Posterior vena cava (tissue), 2 donors: ENCODE data around the gene SKA3. TPM values are rescaled to one million over a fixed set of nuclear protein-coding genes. Genes with fewer than 3 reads are reported as not detected.
"Not testable (repeated sequence)": the region's sequence is repeated elsewhere in the genome, so short reads cannot be mapped to it uniquely, and the experiment has no call there.

Source experiments
- DNase-seq: peaks from one replicate; pipeline ENCODE4 v3.0.0-alpha.2; 2020; ENCODE audit warnings: low spot score
- intact Hi-C, 2 donors: fragments of 100-400 bp; cut with DNase I; formaldehyde crosslinking; loops; one replicate each; pipeline versions ENCODE4 v1.14.1 to v1.14.2; 2022 to 2023
- total RNA-seq, 2 donors: library from RNA; stranded (reverse); fragmentation: NEBNext Ultra II Directional; extraction: Animal tissue kit (Norgen Biotek cat#: 25700); gene quantifications; one replicate each; pipeline ENCODE4 v1.2.1, GENCODE V29; 2021
- donor health status: DM: yes; HTN: yes; CAD: no.
- donor health status: DM: yes; HTN: yes; CAD: no.

Gene SKA3
- total RNA-seq, 2 donors from 2014 or later, result 0.86 to 1.7 TPM

DNA sequence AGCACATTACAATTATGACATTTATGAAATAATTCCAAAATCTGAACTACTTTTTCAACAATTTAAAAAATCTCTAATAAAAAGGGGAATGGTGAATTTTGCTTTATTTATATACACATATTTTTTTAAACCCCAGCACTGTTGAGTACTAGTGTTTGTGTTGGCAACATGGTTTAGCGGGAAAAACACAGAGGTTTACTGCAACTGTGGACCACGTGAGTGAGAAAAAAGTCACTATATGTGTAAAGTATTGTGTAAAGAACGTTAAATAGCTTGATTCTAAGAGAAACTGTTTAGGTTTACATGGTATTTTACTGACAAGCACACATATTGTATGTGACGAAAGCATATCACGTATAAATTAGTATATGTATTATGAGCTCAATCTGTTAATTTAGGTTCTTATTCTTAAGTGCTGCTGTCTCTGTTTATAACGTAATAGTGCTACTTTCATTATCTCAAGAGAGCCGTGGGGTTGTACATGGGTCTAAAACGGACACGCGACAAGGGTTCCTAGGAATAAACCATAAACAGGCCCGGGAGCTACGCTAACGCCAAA lies 617 bp downstream of the SKA3 start:
- no peak for DNase-seq
- intact Hi-C loops, result loop anchor here in 1 of 2 donors (5.0 kb wide), 1 partner anchor 233 kb away; no protein-coding TSS in a partner anchor

DNA sequence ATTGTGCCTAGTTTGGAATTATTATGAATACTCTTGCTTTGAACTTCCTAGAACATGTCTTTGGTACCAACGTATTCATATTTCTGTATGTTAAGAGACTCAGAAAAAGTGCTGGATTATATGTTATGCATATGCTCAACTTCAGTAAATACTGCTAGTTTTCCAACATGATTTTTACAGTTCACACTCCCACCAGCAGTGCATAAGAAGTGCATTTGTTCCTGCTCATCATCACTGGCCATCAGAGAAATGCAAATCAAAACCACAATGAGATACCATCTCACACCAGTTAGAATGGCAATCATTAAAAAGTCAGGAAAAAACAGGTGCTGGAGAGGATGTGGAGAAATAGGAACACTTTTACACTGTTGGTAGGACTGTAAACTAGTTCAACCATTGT lies 2.6 kb downstream of the SKA3 start:
- intact Hi-C loops, result not testable (repeated sequence)

DNA sequence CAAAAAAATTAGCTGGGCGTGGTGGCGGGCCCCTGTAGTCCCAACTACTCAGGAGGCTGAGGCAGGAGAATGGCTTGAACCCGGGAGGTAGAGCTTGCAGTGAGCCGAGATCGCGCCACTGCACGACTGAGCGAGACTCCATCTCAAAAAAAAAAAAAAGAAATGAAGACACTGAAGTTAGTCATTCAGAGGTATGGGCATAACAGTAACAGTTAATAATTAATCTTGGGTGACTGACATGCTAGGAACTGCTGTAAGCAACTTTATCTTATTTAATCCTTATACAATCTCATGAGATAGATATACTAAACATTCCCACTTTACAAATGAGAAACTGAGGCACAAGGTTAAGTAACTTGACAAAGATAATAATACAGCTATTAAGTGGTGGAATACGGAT lies 4.9 kb downstream of the SKA3 start:
- DNase-seq, result no peak
- intact Hi-C loops, result no loop called here

More for the DNA sequence above, 2.6 kb downstream of the SKA3 start:
- not testable (repeated sequence) for DNase-seq

DNA sequence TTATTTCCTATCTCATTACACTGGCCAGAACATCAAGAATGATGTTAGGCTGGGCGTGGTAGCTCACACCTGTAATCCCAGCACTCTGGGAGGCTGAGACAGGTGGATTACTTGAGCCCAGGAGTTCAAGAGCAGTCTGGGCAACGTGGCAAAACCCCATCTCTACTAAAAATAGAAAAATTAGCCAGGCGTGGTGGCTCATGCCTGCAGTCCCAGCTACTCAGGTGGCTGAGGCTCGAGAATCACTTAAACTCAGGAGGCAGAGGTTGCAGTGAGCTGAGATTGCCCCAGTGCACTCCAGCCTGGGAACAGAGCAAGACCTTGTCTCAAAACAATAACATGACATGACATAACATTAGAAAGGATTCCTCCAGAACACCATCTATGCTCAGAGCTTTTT lies 10.7 kb downstream of the SKA3 start:
- DNase-seq, intact Hi-C loops: not testable (repeated sequence)

DNA sequence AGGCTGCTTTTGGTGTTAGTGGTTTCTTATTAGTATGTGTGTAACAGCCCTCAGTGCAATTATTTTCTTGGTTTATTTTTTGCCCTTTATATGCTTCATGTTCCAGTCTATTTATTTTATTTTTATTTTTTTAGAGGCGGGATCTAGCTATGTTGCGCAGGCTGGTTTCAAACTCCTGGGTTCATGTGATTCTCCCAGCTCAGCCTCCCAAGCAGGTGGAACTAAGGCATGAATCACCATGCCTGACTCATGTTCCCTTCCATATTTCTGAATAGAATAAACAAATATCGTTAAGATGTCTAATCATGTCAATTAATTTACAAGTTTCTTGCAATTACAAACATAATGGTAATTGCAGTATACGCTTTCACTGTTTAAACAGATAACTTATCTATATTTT lies 11.7 kb downstream of the SKA3 start:
- no peak for DNase-seq
- intact Hi-C loops, result no loop called here

DNA sequence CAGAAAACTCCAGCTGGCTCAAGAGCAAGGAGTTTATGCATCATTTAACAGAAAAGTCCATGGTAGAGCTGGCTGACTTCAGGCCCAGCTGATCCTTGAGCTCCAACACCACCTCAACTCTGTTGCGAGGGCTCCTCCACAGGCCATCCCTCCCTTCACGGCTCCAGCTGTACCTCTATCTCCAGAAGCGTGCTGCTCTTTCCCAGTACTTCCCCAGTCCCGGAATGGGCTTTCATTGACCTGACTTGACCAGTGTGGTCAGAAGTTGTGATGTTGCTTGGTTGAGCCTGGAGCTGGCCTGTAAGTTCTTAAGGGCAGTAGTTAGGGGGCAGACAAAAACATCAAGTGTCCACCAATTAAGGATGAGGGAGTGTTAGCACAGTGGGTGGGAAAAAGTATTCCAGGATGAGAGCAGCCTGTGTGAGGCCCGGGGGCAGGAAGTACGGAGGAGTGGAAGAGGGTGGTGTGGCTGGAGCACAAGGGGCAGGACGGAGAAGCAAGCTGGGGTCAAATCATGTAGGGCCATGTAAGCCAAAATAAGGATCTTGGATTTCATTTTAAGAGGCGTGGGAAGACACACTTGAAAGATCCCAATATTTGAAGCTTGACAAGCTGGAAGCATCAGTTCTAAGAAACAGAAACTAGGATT lies 24.0 kb downstream of the SKA3 start:
- intact Hi-C loops, result no loop called here
- DNase-seq, result no peak

DNA sequence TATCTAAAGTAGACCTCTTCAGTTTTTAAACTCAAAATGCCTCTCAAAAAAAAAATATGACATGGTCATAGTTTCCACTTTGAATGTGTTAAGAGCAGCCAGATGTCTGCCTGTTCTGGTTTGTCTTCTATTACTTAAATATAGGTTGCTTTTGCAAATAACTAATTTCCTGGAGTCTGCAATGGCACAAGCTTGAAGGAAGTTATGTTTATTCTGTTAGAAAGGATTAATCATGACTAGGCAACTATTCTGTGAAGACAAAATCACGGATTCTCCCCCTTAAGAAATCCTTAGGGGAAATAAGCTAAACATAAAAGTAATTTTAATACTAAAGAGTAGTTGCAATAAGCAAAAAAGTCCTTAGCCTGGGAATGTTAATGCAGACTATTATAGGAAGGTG lies 26.3 kb downstream of the SKA3 start:
- intact Hi-C loops, result no loop called here
- no peak for DNase-seq

DNA sequence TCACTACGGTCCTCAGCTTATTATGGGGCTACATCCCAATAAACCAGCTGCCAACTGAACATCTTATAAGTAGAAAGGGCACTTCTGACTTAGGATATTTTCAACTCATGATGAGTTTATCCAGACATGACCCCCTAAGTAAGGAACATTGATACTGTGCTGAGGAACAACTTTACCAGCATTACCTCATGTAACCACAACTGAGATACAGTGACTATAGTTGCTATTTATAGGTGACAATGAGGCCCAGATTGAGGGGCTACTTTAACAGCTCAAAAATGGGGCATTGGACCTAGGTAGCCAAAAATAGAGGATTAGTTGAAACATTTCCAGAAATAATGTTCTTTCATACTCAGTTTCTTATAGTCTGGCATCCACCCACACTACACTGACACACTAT lies 26.8 kb downstream of the SKA3 start:
- DNase-seq, result no peak
- intact Hi-C loops, result no loop called here

DNA sequence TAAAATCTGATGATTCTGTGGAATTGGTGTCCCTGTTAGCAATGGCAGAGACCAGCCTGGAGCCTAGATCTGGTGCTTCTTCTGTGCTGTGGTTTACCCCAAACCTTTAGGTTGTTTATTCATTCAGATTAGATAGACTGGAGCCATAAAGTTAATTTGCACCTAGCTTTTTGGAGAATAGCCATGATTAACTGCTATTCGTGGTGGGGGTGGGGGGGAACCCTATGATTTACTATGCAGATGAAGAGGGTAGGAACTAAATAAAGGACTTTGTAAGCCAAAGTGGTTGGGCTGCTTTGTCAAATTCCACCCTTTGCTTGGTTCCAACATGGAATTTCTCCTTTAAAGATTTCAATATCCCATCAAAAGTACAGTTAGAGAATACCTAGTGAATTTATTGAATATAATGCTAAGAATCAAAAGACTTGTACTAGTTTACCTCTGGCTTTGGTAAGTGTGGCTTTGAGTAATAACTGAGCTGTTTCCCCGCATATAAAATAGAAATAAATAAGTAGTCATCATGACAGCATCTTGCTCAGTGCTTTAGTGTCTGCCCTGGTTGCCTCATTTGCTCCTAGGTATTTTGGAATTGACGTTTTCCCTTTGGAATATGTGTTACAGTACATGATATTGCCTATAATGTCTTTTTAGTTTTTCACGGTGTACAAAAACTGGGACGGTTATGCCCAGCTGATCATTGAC lies 27.6 kb downstream of the SKA3 start:
- DNase-seq, result no peak
- intact Hi-C loops, result no loop called here

DNA sequence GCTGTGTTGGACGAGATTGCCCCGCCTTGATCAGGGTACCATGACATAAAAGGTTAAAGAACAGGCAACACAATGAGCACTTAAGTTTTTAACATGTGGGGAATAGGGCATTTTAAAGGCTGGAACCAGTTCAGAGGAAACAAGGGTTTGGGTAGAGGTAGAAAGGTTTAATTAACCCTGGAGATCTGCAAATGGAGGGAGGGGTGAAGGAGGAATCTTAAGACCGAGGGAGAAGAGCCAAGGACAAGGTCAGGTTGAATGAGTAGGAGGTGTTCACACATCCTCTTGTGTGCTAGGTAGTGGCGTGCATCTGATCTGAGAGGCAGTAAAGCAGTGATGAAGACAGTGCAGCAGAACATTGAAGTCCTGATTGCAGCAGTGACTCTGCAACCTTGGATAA lies 28.5 kb downstream of the SKA3 start:
- no peak for DNase-seq
- intact Hi-C loops, result no loop called here

DNA sequence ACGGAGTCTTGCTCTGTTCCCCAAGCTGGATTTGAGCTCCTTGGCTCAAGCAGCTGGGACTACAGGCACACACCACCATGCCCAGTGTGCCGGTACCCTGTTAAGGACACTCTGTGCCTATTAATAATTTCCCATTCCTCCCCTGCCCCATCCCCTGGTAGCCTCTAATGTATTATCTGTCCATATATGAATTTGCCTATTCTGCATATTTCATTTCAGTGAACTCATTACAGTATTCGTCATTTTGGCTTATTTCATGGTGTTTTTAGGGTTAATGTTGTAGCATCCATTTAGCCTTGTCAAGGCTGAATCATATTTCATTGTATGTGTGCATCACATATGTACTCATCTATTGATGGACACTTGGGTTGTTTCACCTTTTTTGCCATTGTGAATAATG lies 33.6 kb downstream of the SKA3 start:
- DNase-seq, result no peak
- intact Hi-C loops, result no loop called here

DNA sequence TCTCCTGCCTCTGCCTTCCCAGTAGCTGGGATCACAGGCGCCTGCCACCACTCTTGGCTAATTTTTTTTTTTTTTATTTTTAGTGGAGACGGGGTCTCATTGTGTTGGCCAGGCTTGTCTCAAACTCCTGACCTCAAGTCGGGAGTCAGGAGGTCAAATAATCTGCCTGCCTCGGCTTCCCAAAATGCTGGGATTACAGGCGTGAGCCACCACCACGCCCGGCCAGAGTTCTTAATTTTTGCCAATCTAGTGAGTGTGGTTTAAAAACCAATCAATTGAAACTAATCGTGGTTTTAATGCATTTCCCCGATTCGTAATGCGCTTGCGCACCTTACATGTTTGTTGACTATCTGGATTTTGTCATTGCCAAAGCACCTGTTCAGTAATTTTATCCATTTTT lies 37.0 kb downstream of the SKA3 start:
- no peak for DNase-seq
- intact Hi-C loops, result no loop called here

DNA sequence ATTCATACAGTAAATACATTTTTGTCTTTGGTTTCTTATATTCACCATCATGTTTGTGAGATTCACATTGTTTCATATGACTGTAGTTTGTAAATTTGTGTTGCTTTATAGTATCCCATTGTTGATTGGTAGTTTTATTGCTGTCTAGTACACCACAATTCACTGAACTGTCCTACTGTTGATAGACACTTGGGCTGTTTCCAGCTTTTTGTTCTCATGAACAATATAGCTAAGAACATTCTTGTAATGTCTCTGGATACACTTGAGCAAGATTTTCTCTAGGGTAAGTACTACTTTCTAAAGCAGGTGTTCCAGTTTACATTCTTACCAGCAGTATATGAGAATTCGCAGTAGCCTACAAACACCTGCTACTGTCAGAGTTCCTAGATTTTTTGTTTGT lies 37.8 kb downstream of the SKA3 start:
- no peak for DNase-seq
- intact Hi-C loops, result no loop called here

DNA sequence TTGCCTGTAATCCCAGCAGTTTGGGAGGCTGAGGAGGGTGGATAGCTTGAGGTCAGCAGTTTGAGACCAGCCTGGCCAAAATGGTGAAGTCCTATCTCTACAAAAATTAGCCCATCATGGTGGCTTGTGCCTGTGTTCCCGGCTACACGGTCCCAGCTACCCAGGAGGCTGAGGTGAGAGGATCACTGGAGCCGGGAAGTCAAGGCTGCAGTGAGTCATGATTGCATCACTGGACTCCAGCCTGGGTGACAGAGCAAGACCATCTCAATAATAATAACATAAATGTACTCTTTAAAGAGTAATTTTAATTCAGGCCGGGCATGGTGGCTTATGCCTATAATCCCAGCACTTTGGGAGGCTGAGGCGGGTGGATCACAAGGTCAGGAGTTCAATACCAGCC lies 38.7 kb downstream of the SKA3 start:
- no peak for DNase-seq
- intact Hi-C loops, result no loop called here

DNA sequence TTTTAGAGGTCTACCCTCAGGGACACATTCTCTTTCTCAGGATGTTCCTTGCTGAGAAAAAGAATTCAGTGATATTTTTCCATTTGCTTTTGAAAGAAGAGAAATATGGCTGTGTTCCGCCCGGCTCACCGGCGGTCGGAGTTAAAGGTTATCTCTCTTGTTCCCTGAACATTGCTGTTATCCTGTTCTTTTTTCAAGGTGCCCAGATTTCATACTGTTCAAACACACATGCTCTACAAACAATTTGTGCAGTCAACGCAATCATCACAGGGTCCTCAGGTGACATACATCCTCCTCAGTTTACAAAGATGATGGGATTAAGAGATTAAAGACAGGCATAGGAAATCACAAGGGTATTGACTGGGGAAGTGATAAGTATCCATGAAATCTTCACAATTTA lies 40.5 kb downstream of the SKA3 start:
- DNase-seq, intact Hi-C loops: not testable (repeated sequence)

DNA sequence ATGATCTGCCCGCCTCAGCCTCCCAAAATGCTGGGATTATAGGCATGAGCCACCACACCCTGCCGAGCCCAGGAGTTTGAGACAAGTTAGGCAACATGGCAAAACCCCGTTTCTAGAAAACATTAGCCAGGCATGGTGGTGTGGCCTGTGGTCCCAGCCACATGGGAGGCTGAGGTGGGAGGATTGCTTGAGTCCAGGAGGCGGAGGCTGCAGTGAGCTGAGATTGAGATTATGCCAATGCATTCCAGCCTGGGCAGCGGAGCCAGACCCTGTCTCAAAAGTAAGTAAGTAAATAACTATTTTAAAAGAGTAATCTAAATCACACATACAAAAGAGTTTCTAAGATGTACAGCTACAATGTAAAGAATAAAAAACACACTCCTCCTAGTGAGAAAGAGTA lies 41.9 kb downstream of the SKA3 start:
- intact Hi-C loops, result no loop called here
- DNase-seq, result no peak

DNA sequence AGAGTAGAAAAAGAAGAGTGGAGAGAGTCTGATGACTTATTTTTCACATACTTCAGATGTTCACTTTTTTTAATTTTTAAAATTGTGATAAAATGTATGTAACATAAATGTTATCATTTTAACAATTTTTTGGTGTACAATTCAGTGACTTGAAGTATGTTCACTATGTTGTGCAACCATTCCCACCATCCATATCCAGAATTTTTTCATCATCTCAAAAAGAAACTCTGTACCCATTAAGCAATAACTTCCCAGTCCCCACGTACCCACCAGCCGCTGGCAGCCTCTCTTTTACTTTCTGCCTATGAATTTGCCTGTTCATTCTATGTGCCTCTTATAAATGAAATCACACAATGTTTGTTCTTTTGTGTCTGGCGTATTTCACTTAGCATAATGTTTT lies 43.3 kb downstream of the SKA3 start:
- intact Hi-C loops, result no loop called here
- no peak for DNase-seq

DNA sequence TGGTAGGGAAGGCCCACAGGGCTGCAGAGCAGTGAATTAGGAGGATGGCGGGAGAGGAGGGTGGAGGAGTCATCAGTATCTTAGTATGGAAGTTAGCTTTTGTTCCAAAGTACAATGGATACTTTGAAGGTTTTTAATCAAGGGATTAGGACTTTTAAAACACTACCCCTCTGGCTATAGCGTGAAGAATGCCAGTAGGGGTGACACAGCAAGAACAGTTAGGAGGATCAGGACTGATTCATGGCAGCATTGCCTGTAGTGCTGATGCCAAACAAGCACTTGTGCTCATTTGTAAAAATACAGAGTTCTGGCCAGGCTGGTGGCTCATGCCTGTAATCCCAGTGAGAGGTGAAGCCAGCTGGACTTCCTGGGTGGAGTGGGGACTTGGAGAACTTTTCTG lies 46.2 kb downstream of the SKA3 start:
- intact Hi-C loops, result no loop called here
- DNase-seq, result no peak

DNA sequence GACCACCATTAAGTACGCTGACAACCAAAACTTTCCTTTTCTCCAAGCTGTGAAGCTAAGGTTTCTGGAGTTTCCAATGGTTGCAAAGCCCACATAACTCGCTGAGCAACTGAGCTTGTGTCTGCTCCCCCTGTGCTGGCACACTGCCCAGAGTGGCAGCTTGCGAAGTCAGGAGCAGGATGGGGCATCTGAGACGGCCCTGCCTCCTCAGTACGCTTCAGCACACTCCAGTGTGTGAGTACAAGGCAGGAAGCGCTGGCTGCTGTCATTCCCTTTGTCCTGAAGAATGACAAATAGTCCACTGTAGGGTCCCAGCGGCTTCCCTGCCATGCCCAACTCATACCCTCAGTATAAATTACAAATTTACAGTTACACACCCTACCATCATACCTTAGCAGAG lies 51.5 kb downstream of the SKA3 start:
- intact Hi-C loops, result no loop called here
- DNase-seq, result no peak

DNA sequence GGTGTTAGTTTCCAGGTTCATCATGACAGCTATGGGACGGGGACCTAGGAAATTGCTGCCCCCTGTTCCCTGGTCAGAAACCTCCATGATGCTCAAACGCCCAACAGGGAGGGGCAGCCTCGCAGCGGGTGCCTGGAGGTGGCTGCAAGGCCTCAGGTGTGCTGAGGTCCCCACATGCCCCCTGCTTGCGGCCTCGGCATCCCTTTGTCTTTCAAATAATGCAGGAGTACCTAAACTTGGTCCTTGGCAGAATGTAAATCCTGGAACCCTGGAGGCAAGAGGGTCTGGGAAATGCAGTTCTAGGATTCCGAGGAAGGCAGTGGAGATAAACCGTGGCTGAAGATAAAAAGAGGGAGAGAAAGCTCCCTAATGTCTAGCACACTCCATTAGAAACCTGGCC lies 52.4 kb downstream of the SKA3 start:
- DNase-seq, result no peak
- intact Hi-C loops, result no loop called here

DNA sequence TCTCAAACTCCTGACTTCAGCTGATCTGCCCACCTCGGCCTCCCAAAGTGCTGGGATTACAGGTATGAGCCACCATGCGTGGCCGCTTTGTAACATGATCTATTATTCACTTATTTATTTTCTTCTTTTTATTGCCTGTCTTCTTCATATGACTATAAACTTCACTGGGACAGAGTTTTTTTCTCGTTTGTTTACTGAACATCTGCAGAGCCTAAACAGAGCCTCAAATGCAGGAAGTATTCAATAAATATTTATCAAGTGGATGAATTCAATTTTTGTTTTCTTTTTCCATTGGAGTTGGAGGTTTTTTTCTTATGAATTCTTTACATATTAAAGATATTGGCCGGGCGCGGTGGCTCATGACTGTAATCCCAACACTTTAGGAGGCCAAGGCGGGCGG lies 54.7 kb downstream of the SKA3 start:
- DNase-seq, result no peak
- intact Hi-C loops, result no loop called here
